ENCODE results near the gene DHRS9.
"Not testable (repeated sequence)": the region's sequence is repeated elsewhere in the genome, so short reads cannot be mapped to it uniquely, and the experiment has no call there.

DHRS9 gene

GRCh38 chr2:169136428-169136827, 67.1 kb downstream of the DHRS9 start:
- not testable (repeated sequence) for DNase-seq (ENCODE audit: low spot score)

- no peak for DNase-seq (ENCODE audit: low spot score)
Measured at GRCh38 chr2:169136885-169137534, 67.6 kb downstream of the DHRS9 start.

- no peak for DNase-seq (ENCODE audit: low spot score)
Measured at GRCh38 chr2:169137924-169138323, 68.6 kb downstream of the DHRS9 start.

GRCh38 chr2:169139145-169139544, 69.8 kb downstream of the DHRS9 start:
- DNase-seq (ENCODE audit: low spot score) = no peak

- no peak for DNase-seq (ENCODE audit: low spot score)
Measured at GRCh38 chr2:169139993-169140767, 70.8 kb downstream of the DHRS9 start.

- DNase-seq (ENCODE audit: low spot score) = peak; percentile 62
Measured at GRCh38 chr2:169141713-169142352, 72.5 kb downstream of the DHRS9 start.

GRCh38 chr2:169143998-169144397, 74.6 kb downstream of the DHRS9 start:
- no peak for DNase-seq (ENCODE audit: low spot score)

Data from kidney tubule cell (primary cell).